ENCODE results near the gene DIPK2A.

The DIPK2A gene

GRCh38 chr3:143972505-143973258, 1.1 kb downstream of the DIPK2A start:
- 0 out of 2 replicates have a peak, but pooled peaks have one; percentile 34 for TF ChIP-seq EP300 (IDR thresholded peaks at IDR 0.05; ENCODE audit: borderline replicate concordance)
- TF ChIP-seq RAD21 (IDR thresholded peaks at IDR 0.05; ENCODE audit: low read depth) = peak; percentile 40
- TF ChIP-seq MAX (IDR thresholded peaks at IDR 0.05) = peak; percentile 86
- no peak for TF ChIP-seq CEBPB (IDR thresholded peaks at IDR 0.05)
- TF ChIP-seq YY1 (IDR thresholded peaks at IDR 0.05; ENCODE audit: low read depth) = no peak
- TF ChIP-seq ZBTB7A (IDR thresholded peaks at IDR 0.05; ENCODE audit: low read depth) = peak; percentile 81

GRCh38 chr3:143973259-143974021, 1.8 kb downstream of the DIPK2A start:
- TF ChIP-seq CEBPB (IDR thresholded peaks at IDR 0.05) = no peak
- no peak for TF ChIP-seq CREB1 (IDR thresholded peaks at IDR 0.05; ENCODE audit: low read depth)
- TF ChIP-seq EGR1 (IDR thresholded peaks at IDR 0.05) = no peak
- no peak for TF ChIP-seq NFIC (IDR thresholded peaks at IDR 0.05)
- no peak for TF ChIP-seq USF1 (IDR thresholded peaks at IDR 0.05)
- no peak for TF ChIP-seq YY1 (IDR thresholded peaks at IDR 0.05; ENCODE audit: low read depth)
- no peak for TF ChIP-seq TCF12 (IDR thresholded peaks at IDR 0.05; ENCODE audit: low read depth)
- no peak for TF ChIP-seq REST (IDR thresholded peaks at IDR 0.05; ENCODE audit: low read depth)
- TF ChIP-seq RAD21 (IDR thresholded peaks at IDR 0.05; ENCODE audit: low read depth) = no peak
- TF ChIP-seq TEAD4 (IDR thresholded peaks at IDR 0.05) = no peak
- TF ChIP-seq TAF1 (IDR thresholded peaks at IDR 0.05; ENCODE audit: low read depth) = no peak
- TF ChIP-seq MAX (IDR thresholded peaks at IDR 0.05) = no peak
- TF ChIP-seq FOXM1 (IDR thresholded peaks at IDR 0.05; ENCODE audit: borderline replicate concordance, low read depth) = no peak
- TF ChIP-seq ZBTB7A (IDR thresholded peaks at IDR 0.05; ENCODE audit: low read depth) = no peak
- TF ChIP-seq EP300 (IDR thresholded peaks at IDR 0.05; ENCODE audit: borderline replicate concordance) = no peak

- TF ChIP-seq TAF1 (IDR thresholded peaks at IDR 0.05; ENCODE audit: low read depth) (no peak), ZBTB7A (IDR thresholded peaks at IDR 0.05; ENCODE audit: low read depth) (no peak), CREB1 (IDR thresholded peaks at IDR 0.05; ENCODE audit: low read depth) (no peak)
Observed at GRCh38 chr3:143974271-143975238, 2.9 kb downstream of the DIPK2A start.

- TF ChIP-seq RAD21 (IDR thresholded peaks at IDR 0.05; ENCODE audit: low read depth) = peak; percentile 47
- no peak for TF ChIP-seq CREB1 (IDR thresholded peaks at IDR 0.05; ENCODE audit: low read depth)
Observed at GRCh38 chr3:143975554-143976152, 4.0 kb downstream of the DIPK2A start.

- TF ChIP-seq NFIC (IDR thresholded peaks at IDR 0.05) (no peak), EGR1 (IDR thresholded peaks at IDR 0.05) (no peak), REST (IDR thresholded peaks at IDR 0.05; ENCODE audit: low read depth) (no peak), USF1 (IDR thresholded peaks at IDR 0.05) (no peak), TEAD4 (IDR thresholded peaks at IDR 0.05) (no peak), YY1 (IDR thresholded peaks at IDR 0.05; ENCODE audit: low read depth) (no peak), TCF12 (IDR thresholded peaks at IDR 0.05; ENCODE audit: low read depth) (no peak), TAF1 (IDR thresholded peaks at IDR 0.05; ENCODE audit: low read depth) (no peak), MAX (IDR thresholded peaks at IDR 0.05) (no peak), FOXM1 (IDR thresholded peaks at IDR 0.05; ENCODE audit: borderline replicate concordance, low read depth) (no peak), ZBTB7A (IDR thresholded peaks at IDR 0.05; ENCODE audit: low read depth) (no peak), EP300 (IDR thresholded peaks at IDR 0.05; ENCODE audit: borderline replicate concordance) (no peak), CEBPB (IDR thresholded peaks at IDR 0.05) (no peak), RAD21 (IDR thresholded peaks at IDR 0.05; ENCODE audit: low read depth) (no peak), CREB1 (IDR thresholded peaks at IDR 0.05; ENCODE audit: low read depth) (no peak)
Observed at GRCh38 chr3:143977341-143978262, 6.0 kb downstream of the DIPK2A start.

All from Ishikawa (cell line).